GM03348 (cell line): ENCODE data around the gene BCAS3.
"Not testable (repeated sequence)": the region's sequence is repeated elsewhere in the genome, so short reads cannot be mapped to it uniquely, and the experiment has no call there.

ENCODE experiments used
- DNase-seq: peaks from one replicate; pipeline ENCODE4 v3.0.0; 2012; ENCODE audit warnings: low spot score

The BCAS3 gene

GRCh38 chr17:61002316-61002736 lies 324.7 kb downstream of the BCAS3 start:
- DNase-seq = peak; percentile 40

GRCh38 chr17:61005358-61005757 lies 327.7 kb downstream of the BCAS3 start:
- no peak for DNase-seq

- DNase-seq = not testable (repeated sequence)
These were observed 328.3 kb downstream of the BCAS3 start for GRCh38 chr17:61005958-61006357.

- no peak for DNase-seq
These were observed 330.3 kb downstream of the BCAS3 start for GRCh38 chr17:61007980-61008379.

- DNase-seq = no peak
These were observed 332.0 kb downstream of the BCAS3 start for GRCh38 chr17:61009663-61010062.

GRCh38 chr17:61010661-61011170 lies 333.1 kb downstream of the BCAS3 start:
- DNase-seq = no peak

- DNase-seq = no peak
These were observed 333.6 kb downstream of the BCAS3 start for GRCh38 chr17:61011251-61011650.

- DNase-seq = peak; percentile 13
These were observed 338.3 kb downstream of the BCAS3 start for GRCh38 chr17:61015966-61016365.

GRCh38 chr17:61017317-61018006 lies 339.8 kb downstream of the BCAS3 start:
- no peak for DNase-seq

GRCh38 chr17:61018938-61019337 lies 341.3 kb downstream of the BCAS3 start:
- DNase-seq = no peak

- no peak for DNase-seq
These were observed 346.3 kb downstream of the BCAS3 start for GRCh38 chr17:61023996-61024395.

GRCh38 chr17:61026818-61027217 lies 349.2 kb downstream of the BCAS3 start:
- DNase-seq = no peak

- no peak for DNase-seq
These were observed 351.5 kb downstream of the BCAS3 start for GRCh38 chr17:61029181-61029580.

- DNase-seq = no peak
These were observed 363.0 kb downstream of the BCAS3 start for GRCh38 chr17:61040666-61041065.

GRCh38 chr17:61042348-61042747 lies 364.7 kb downstream of the BCAS3 start:
- DNase-seq = not testable (repeated sequence)

- no peak for DNase-seq
These were observed 369.9 kb downstream of the BCAS3 start for GRCh38 chr17:61047515-61047914.

- DNase-seq = no peak
These were observed 370.9 kb downstream of the BCAS3 start for GRCh38 chr17:61048376-61049106.

GRCh38 chr17:61053469-61053868 lies 375.8 kb downstream of the BCAS3 start:
- no peak for DNase-seq

- DNase-seq = no peak
These were observed 376.8 kb downstream of the BCAS3 start for GRCh38 chr17:61054436-61054835.

GRCh38 chr17:61057257-61057656 lies 379.6 kb downstream of the BCAS3 start:
- DNase-seq = no peak

- no peak for DNase-seq
These were observed 380.4 kb downstream of the BCAS3 start for GRCh38 chr17:61058066-61058465.

GRCh38 chr17:61063528-61063927 lies 385.9 kb downstream of the BCAS3 start:
- no peak for DNase-seq
